CD4-positive, alpha-beta T cell treated with Interleukin-4 for 1 hour (primary cell): ENCODE results near the gene ATXN2L.
A peak's percentile ranks its signal among the peaks of the same experiment; 100 is the strongest.
"Not testable (repeated sequence)": the region's sequence is repeated elsewhere in the genome, so short reads cannot be mapped to it uniquely, and the experiment has no call there.

Experiments used
- DNase-seq, 2 donors: peaks; one replicate each; pipeline ENCODE4 v3.0.0-alpha.2; 2020 to 2022

ATXN2L gene

DNA sequence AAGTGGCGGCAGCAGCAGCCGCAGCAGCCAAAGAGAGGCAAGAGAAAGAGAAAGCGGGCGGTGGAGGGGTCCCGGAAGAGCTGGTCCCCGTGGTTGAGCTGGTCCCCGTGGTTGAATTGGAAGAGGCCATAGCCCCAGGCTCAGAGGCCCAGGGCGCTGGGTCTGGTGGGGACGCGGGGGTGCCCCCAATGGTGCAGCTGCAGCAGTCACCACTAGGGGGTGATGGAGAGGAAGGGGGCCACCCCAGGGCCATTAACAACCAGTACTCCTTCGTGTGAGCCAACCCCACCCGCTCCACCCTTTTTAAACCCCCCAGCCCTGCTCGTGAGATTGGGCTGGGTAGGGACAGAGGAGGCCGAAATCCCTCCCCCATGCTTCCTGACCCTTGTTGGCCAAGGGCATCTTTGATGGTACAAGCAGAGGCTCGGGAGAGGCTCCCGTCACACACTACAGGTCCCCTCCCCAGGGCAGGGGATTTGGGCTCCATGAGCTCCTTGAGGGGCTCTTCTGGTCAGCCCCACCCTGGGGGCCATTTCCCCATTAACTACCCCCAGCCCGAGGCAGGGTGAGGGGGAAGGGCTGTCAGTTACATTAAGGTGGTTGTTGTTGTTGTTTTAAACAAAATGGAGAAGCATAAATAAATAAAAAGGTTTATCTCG lies 50.9 kb downstream of the ATXN2L start:
- peak; percentile 51 to 67 for DNase-seq

GRCh38 chr16:28874406-28874805 lies 51.6 kb downstream of the ATXN2L start:
- no peak for DNase-seq

GRCh38 chr16:28875134-28876018 lies 52.6 kb downstream of the ATXN2L start:
- no peak for DNase-seq

GRCh38 chr16:28876019-28876659 lies 53.3 kb downstream of the ATXN2L start:
- no peak for DNase-seq

GRCh38 chr16:28876973-28877654 lies 54.3 kb downstream of the ATXN2L start:
- DNase-seq: no peak

DNA sequence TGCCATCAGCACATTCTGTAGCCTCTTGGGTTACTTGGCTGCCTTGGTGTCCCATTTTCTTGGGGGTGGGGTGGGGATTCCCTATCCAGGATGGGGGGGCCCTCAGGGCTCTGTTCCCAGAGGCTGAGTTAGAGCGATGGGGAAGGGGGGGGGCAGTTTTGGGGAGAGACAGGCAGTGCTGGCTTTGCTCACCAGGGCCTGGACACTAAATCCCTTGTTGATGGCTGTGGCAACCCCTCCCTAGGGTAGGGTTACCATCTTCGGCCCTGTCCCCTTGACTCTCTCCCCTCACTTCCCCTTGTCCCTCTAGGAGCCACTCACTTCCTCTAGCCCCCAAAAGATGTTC lies 54.8 kb downstream of the ATXN2L start:
- no peak for DNase-seq

GRCh38 chr16:28878083-28878926 lies 55.5 kb downstream of the ATXN2L start, which contains the start of gene ATP2A1:
ATP2A1 (plus strand) TSS chr16:28878488; CDS start chr16:28878672, 184 bp downstream.
- no peak for DNase-seq

- no peak for DNase-seq
Observed at GRCh38 chr16:28879261-28879840, 56.6 kb downstream of the ATXN2L start.

GRCh38 chr16:28879841-28880588 lies 57.2 kb downstream of the ATXN2L start:
- DNase-seq: peak; percentile 88 to 91

DNA sequence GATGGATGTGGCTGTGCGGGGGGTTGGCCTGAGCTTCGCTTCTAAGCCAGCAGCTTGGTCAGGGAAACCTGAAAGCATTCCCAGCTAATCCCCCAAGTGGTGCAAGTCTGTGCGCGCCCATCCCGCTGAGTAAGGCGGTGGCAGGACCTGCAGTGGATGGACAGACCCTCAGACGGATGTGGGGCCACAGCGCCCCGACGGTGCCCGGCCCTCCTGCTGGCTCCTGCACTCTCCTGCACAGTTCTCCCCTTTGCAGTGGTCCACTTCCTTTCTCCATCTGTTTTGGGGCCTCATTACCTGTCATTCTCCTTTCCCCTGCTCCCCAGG lies 57.8 kb downstream of the ATXN2L start:
- no peak for DNase-seq

DNA sequence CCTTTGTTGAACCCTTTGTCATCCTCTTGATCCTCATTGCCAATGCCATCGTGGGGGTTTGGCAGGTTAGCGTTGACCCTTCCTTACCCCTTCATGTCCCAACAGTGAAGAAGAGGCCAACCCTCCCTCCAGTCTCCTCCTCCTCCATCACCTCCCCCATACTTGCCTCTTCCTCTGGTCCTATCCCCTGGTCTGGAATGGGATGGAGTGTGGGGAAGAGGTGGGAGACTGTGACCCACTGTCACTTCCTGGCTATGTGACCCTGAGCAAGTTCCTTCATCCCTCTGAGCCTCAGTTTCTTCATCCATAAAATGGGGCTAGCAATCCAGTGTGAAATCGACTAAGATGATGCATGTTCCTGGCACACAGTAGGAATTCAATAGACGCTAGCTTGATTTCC lies 58.2 kb downstream of the ATXN2L start:
- no peak for DNase-seq

DNA sequence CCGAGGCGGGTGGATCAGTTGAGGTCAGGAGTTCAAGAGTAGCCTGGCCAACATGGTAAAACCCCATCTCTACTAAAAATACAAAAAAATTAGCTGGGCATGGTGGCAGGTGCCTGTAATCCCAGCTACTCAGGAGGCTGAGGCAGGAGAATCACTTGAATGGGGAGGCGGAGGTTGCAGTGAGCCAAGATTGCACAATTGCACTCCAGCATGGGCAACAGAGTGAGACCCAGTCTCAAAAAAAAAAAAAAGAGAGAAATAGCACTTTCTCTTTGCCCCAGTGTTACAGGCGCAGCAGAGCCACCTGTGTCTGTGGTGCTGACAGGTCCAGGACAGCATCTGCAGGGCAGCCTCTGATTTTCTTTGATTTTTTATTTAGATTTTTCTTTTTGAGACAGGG lies 58.8 kb downstream of the ATXN2L start:
- DNase-seq: not testable (repeated sequence)

- no peak for DNase-seq
Observed at GRCh38 chr16:28882551-28883160, 59.9 kb downstream of the ATXN2L start.

DNA sequence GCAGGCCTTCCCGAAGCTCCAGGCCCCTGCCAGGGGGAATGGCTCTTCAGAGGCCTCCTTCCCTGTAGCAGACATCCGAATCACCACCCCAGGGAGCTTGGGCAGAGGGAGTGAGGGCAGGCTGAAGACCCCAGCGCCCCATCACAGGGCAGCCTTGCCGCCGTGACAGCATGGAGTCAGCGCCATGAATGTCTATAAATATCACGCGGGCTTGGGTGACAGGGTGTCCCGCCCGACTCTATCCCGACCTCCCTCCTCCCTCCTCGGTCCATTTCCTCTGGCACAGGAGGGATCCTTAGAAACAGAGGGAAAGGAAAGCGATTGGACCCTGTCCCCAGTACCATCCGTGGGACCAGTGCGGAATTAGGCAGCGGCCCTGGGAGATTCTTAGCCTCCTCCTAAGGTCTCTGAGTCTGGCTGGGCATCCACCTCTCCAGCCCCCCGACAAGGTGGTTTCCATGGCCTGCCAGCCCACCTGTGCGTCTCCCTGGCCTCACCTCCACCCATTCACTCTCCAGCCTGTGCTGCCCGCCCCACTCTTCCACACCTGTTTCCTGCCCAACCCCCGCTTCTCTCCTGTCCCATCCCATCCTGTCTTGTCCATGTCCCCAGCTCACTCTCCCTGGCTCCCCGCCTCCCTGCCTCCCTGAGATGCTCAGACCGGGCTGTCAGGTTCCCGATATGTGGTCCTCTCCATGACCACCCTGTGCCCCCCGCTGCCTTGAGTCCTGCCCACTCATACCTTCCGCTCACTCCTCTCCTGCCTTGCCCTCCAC lies 60.6 kb downstream of the ATXN2L start:
- no peak for DNase-seq

DNA sequence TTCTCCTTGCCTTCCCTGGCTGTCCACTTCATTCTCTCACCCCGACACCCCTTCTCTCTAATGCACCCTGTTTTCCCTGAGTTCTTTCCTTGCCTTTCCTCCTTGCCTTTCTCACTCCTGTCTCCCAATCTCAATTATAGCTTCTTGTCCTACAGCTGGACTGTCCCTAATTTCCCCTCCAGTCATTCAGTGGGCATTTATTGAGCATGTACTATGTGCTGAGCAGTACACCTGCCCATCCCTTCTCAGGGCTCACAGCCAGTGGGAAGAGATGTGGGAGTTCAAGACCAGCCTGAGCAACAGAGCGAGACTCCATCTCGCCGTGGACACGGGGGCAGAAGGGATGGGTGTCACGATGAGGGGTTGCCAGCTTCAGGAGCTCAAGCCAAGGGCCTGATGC lies 61.2 kb downstream of the ATXN2L start:
- DNase-seq: no peak
